GM13977 (cell line): Measurements from ENCODE around the gene RBM19.

ENCODE experiments used
- DNase-seq: peaks from one replicate; pipeline ENCODE4 v3.0.0; 2012; ENCODE audit warnings: low spot score
- in situ Hi-C: fragments of 300-500 bp; cut with MboI; formaldehyde crosslinking; loops from one replicate; pipeline ENCODE4 v1.12.0; 2022; ENCODE audit warnings: low sequenced_read_pairs, low pct_unique_long_range_greater_than_20kb, mixed read lengths, inconsistent platforms; ENCODE audit not compliant: unreplicated experiment
- TF ChIP-seq, protein P1 (sequence below): IDR thresholded peaks from 2 replicates; pipeline ENCODE4 v1.5.1; 2012; ENCODE audit warnings: mild to moderate bottlenecking, control low read depth; ENCODE audit not compliant: insufficient read depth; ENCODE audit errors: extremely low read depth, missing control alignments

RBM19 gene

DNA sequence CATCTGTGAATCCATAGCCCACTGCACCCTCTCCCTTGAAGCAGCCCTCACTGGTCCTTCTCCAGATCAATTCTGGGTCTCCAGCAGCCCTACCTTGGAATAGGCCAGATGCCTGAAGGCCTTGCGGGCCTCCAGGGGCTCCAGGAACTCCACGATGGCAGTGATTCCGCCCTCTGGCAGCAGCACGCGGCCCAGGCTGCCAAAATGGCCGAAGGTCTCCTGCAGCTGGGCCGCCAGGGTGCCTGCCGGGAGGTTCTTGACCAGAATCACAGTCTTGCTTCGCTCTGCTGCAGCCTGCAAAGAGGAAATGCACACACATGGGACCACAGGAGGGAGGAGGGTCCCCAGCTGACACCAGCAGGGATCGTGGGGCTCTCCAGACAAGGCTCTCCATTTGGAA lies 26.3 kb downstream of the RBM19 start:
- TF ChIP-seq, protein P1, sequence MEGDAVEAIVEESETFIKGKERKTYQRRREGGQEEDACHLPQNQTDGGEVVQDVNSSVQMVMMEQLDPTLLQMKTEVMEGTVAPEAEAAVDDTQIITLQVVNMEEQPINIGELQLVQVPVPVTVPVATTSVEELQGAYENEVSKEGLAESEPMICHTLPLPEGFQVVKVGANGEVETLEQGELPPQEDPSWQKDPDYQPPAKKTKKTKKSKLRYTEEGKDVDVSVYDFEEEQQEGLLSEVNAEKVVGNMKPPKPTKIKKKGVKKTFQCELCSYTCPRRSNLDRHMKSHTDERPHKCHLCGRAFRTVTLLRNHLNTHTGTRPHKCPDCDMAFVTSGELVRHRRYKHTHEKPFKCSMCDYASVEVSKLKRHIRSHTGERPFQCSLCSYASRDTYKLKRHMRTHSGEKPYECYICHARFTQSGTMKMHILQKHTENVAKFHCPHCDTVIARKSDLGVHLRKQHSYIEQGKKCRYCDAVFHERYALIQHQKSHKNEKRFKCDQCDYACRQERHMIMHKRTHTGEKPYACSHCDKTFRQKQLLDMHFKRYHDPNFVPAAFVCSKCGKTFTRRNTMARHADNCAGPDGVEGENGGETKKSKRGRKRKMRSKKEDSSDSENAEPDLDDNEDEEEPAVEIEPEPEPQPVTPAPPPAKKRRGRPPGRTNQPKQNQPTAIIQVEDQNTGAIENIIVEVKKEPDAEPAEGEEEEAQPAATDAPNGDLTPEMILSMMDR, result no peak
- in situ Hi-C loops, result no loop called here
- no peak for DNase-seq

DNA sequence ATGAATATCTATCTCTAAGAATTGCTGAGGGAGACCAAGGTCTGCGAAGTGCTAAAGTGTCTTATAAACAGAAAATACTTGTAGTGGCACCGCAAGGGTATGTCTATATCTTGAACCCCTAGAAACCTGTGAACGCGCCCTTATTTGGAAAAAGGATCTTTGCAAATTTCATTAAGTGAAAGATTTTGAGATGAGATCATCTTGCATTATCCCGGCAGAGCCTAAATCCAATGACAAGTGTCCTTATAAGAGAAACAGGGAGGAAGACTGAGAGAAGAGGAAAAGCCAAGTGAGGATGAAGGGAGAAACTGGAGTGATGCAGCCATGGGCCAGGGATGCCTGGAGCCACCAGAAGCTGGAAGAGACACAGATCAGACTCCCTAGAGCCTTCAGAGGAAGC lies 27.7 kb downstream of the RBM19 start:
- in situ Hi-C loops, result no loop called here
- DNase-seq, result no peak
- TF ChIP-seq, protein P1, result no peak

DNA sequence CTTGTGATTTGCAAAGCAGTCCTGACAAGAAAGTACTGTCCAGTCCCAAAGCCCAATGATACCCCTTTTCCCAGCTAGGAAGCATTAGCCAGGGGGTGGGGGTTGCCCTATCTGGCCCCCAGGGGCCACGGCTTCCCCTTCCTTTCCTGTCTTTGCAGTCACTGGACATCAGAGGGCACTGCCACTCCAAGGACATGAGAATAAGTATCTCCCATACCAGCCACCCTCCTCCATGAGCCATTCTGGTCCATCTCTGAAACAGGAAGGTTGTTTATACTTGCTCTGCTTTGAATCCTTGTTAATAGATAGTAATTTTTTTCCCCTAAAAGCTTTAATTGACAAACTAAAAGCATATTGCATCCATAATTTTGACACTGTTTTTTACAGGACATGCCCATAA lies 29.7 kb downstream of the RBM19 start:
- DNase-seq, result no peak
- TF ChIP-seq, protein P1, result no peak
- in situ Hi-C loops, result no loop called here

DNA sequence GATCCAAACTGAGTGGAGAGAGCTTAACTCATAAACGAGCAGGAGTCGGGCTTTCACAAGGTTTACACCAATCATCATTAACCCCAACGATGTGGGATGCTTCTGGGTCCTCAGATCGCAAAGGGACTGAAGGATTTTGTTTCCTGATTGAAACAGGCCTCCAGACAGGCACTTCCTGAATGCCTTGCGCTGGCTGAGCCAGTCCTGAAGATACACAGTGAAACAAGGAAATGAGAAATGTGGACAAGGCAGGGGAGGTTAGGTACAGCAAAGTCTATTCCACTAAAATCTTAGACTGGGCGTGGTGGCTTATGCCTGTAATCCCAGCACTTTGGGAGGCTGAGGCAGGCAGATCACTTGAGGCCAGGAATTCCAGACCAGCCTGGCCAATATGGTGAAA lies 30.7 kb downstream of the RBM19 start:
- TF ChIP-seq, protein P1, result no peak
- in situ Hi-C loops, result no loop called here
- DNase-seq, result no peak

DNA sequence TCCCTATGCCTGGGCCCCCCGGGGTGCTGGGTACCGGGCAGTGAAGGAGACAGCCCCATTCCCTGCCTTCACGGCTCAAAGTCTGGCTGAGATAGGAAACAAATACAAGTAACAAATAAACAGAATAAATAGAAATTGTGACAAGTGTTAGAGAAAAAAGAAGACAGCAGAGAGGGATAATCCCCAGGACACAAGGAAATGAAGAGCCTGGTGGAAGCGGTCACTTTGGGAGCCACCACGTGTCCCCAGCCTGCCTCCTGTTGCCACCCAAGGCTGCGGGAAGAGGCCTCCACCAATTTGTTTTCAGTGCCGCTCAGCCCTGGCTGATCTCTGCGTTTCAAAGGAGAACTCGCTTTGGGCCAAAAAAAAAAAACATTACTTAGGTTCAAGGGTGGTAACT lies 31.2 kb downstream of the RBM19 start:
- TF ChIP-seq, protein P1, result no peak
- in situ Hi-C loops, result no loop called here
- DNase-seq, result no peak

DNA sequence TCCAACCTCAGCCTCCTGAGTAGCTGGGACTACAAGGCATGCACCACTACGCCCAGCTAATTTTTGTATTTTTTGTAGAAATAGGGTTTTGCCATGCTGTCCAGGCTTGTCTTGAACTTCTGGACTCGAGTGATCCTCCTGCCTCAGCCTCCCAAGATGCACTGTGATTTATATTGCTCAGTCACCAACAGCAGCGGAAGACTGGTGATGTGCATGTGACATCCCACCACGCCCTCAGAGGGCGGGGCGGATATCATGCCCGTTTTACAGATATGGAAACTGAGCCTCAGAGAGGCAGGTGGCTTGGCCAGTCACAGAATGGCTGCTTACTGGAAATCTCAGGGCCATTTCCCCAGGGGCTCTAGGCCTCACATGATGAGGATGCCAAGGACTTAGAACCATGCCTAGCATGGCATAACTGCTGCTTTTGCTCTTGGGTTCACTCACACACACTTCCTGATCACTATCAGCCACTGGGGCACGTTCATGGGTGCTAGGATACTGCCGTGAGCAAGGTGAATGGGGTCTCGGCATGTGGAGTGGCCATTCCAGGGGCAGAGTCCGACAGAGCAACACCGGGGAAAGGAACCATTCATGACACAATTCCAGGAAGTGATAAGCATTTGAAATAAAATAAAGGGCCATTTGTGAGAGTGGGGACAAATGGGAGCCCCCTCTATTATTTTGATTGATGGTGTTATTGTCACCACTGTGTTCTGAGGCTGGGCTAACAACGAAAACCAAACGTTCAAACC lies 31.9 kb downstream of the RBM19 start:
- DNase-seq, result no peak
- TF ChIP-seq, protein P1, result no peak
- in situ Hi-C loops, result no loop called here
